Measurements from ENCODE around the gene RNASE2. TPM values are rescaled to one million over a fixed set of nuclear protein-coding genes. Genes with fewer than 3 reads are reported as not detected.

Gene RNASE2
- total RNA-seq, 1 experiment from 2014 or later = not detected

- CTCF ChIA-PET = interaction anchor here (0.5 kb wide), 1 partner anchor 27 kb away, joined by 4 read pairs; no protein-coding TSS in a partner anchor
- peaks cover 20% of the 10 kb centered on the region for H3K4me1 ChIP-seq (replicated peaks; ENCODE audit: insufficient read depth)
- no peak overlapping the region for H3K27ac ChIP-seq
- no peak overlapping the region for H2AFZ ChIP-seq
- no peaks in the 10 kb centered on the region for H3K79me2 ChIP-seq (ENCODE audit: low read depth)
- H3K9me2 ChIP-seq (ENCODE audit: insufficient read depth) = no peaks in the 10 kb centered on the region
- peaks cover 13% of the 10 kb centered on the region; the same call in 1 of the 2 replicates for H3F3A ChIP-seq (ENCODE audit: insufficient read depth, low read depth)
- TF ChIP-seq EZH2 (IDR thresholded peaks at IDR 0.05; ENCODE audit: low read depth) (no peak), CTCF (conservative IDR thresholded peaks at IDR 0.05) (no peak)
- no peaks in the 10 kb centered on the region for H3K9me3 ChIP-seq (ENCODE audit: insufficient read depth, low read depth)
- no peak for DNase-seq
- intact Hi-C loops (cut with micrococcal nuclease; ENCODE audit: unreplicated experiment) = no loop called here
- no peaks in the 10 kb centered on the region for H3K36me3 ChIP-seq (ENCODE audit: low read depth)
- H3K4me2 ChIP-seq = no peak overlapping the region
- no peaks in the 10 kb centered on the region for H3K27me3 ChIP-seq (ENCODE audit: insufficient read depth, low read depth)
- H4K20me1 ChIP-seq (ENCODE audit: insufficient read depth) = no peaks in the 10 kb centered on the region
- BruUV-seq (replicated peaks) = no TSS peak
- POLR2A ChIA-PET (ENCODE audit: unreplicated experiment) = interaction anchor here (0.7 kb wide), 1 partner anchor 1573 kb away, joined by 4 read pairs; no protein-coding TSS in a partner anchor
- no peak overlapping the region for H3K4me3 ChIP-seq
Observed at GRCh38 chr14:21001218-21001617, 45.9 kb downstream of the RNASE2 start.

GRCh38 chr14:21003788-21004346 is 48.6 kb downstream of the RNASE2 start:
- Histone ChIP-seq H3K9me3 (ENCODE audit: insufficient read depth, low read depth) (no peaks in the 10 kb centered on the region), H3K27me3 (ENCODE audit: insufficient read depth, low read depth) (no peaks in the 10 kb centered on the region), H3K4me2 (no peak overlapping the region), H2AFZ (no peak overlapping the region), H3K4me3 (no peak overlapping the region), H3K27ac (no peak overlapping the region), H4K20me1 (ENCODE audit: insufficient read depth) (no peaks in the 10 kb centered on the region), H3F3A (ENCODE audit: insufficient read depth, low read depth) (no peaks in the 10 kb centered on the region), H3K36me3 (ENCODE audit: low read depth) (no peaks in the 10 kb centered on the region), H3K4me1 (replicated peaks; ENCODE audit: insufficient read depth) (peaks cover 6% of the 10 kb centered on the region), H3K79me2 (ENCODE audit: low read depth) (no peaks in the 10 kb centered on the region), H3K9me2 (ENCODE audit: insufficient read depth) (no peaks in the 10 kb centered on the region)
- intact Hi-C loops (cut with micrococcal nuclease; ENCODE audit: unreplicated experiment) = no loop called here
- no TSS peak for BruUV-seq (replicated peaks)
- ChIA-PET CTCF (no interaction called here), POLR2A (ENCODE audit: unreplicated experiment) (no interaction called here)
- DNase-seq = no peak
- no peak for TF ChIP-seq EZH2 (IDR thresholded peaks at IDR 0.05; ENCODE audit: low read depth)
- TF ChIP-seq CTCF (conservative IDR thresholded peaks at IDR 0.05) = no peak

Other genes with a start within 250 kb of the RNASE2 start
- gene EDDM3A, start 209.6 kb upstream of the RNASE2 start, total RNA-seq (2021) = not detected in 2 replicates
- gene EDDM3B, start 187.1 kb upstream of the RNASE2 start, total RNA-seq (2021) = not detected in 2 replicates
- not detected in 2 replicates for gene RNASE6, start 174.2 kb upstream of the RNASE2 start, total RNA-seq (2021)
- gene RNASE1, start 152.6 kb upstream of the RNASE2 start, total RNA-seq (2021) = 32.2 and 47.4 TPM in 2 replicates
- not detected in 2 replicates for gene RNASE3, start 64.1 kb upstream of the RNASE2 start, total RNA-seq (2021)
- gene METTL17, start 34.5 kb downstream of the RNASE2 start, total RNA-seq (2021) = 40.9 and 51.2 TPM in 2 replicates
- gene SLC39A2, start 43.8 kb downstream of the RNASE2 start, total RNA-seq (2021) = 0.35 and 0.68 TPM in 2 replicates
- 12.2 and 14.6 TPM in 2 replicates for gene NDRG2, start 69.6 kb downstream of the RNASE2 start, total RNA-seq (2021)
- gene TPPP2, start 74.7 kb downstream of the RNASE2 start, total RNA-seq (2021) = not detected in 2 replicates
- gene RNASE13, start 79.3 kb downstream of the RNASE2 start, total RNA-seq (2021) = not detected in 2 replicates
- not detected in 2 replicates for gene RNASE7, start 86.9 kb downstream of the RNASE2 start, total RNA-seq (2021)
- gene RNASE8, start 102.3 kb downstream of the RNASE2 start, total RNA-seq (2021) = not detected in 2 replicates
- 12.7 and 13.0 TPM in 2 replicates for gene ARHGEF40, start 114.8 kb downstream of the RNASE2 start, total RNA-seq (2021)
- 23.0 and 25.3 TPM in 2 replicates for gene ZNF219, start 143.2 kb downstream of the RNASE2 start, total RNA-seq (2021)
- gene TMEM253, start 145.6 kb downstream of the RNASE2 start, total RNA-seq (2021) = 0.35 and 1.4 TPM in 2 replicates
- not detected in 2 replicates for gene OR5AU1, start 200.6 kb downstream of the RNASE2 start, total RNA-seq (2021)